Measurements from ENCODE around the gene XPR1.

XPR1 gene

DNA sequence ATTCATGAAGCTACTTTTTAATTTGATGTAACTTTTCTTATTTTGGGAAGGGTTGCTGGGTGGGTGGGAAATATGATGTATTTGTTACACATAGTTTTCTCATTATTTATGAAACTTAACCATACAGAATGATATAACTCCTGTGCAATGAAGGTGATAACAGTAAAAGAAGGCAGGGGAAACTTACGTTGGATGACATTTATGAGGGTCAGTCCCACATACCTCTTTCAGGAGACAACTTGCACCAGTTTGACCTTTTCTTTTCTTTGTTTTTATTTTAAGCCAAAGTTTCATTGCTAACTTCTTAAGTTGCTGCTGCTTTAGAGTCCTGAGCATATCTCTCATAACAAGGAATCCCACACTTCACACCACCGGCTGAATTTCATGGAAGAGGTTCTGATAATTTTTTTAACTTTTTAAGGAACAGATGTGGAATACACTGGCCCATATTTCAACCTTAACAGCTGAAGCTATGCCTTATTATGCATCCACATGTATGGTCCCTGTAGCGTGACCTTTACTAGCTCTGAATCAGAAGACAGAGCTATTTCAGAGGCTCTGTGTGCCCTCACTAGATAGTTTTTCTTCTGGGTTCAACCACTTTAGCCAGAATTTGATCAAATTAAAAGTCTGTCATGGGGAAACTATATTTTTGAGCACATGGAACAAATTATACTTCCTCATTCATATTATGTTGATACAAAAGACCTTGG, 252.9 kb downstream of the XPR1 start:
- H3K4me3 ChIP-seq (ENCODE audit: low read depth, low read length) = no peak overlapping the region
- no peak for DNase-seq (ENCODE audit: low read depth)
- TF ChIP-seq MYC (IDR thresholded peaks at IDR 0.05; ENCODE audit: low read depth, low read length) = no peak
- TF ChIP-seq, protein P1, sequence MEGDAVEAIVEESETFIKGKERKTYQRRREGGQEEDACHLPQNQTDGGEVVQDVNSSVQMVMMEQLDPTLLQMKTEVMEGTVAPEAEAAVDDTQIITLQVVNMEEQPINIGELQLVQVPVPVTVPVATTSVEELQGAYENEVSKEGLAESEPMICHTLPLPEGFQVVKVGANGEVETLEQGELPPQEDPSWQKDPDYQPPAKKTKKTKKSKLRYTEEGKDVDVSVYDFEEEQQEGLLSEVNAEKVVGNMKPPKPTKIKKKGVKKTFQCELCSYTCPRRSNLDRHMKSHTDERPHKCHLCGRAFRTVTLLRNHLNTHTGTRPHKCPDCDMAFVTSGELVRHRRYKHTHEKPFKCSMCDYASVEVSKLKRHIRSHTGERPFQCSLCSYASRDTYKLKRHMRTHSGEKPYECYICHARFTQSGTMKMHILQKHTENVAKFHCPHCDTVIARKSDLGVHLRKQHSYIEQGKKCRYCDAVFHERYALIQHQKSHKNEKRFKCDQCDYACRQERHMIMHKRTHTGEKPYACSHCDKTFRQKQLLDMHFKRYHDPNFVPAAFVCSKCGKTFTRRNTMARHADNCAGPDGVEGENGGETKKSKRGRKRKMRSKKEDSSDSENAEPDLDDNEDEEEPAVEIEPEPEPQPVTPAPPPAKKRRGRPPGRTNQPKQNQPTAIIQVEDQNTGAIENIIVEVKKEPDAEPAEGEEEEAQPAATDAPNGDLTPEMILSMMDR (IDR thresholded peaks at IDR 0.05; ENCODE audit: low read depth, low read length) = no peak
- TF ChIP-seq POLR2A (IDR thresholded peaks at IDR 0.05; ENCODE audit: extremely low read depth, insufficient read length) = no peak
- no peak for TF ChIP-seq MAX (IDR thresholded peaks at IDR 0.05; ENCODE audit: low read depth, low read length)

DNA sequence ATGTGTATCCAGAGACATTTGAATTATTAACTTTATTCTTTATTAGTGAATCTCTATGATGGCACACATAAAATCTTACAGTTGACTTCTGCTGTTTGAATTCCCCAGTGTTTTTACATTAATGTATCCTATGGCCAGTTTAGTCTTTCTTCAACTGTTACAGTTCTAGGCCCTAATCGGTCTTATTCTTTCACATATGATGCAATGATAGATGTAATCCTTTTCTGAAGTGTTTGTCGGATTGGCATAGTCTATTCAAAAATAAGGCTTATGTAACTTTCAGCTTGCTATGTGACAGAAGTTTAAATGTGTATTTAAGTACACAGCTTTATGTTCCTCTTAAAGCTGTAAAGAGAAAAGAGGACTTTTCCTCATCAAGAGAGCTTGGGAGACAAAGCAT, 254.5 kb downstream of the XPR1 start:
- TF ChIP-seq, protein P1 (IDR thresholded peaks at IDR 0.05; ENCODE audit: low read depth, low read length) = no peak
- no peak for TF ChIP-seq MAX (IDR thresholded peaks at IDR 0.05; ENCODE audit: low read depth, low read length)
- TF ChIP-seq POLR2A (IDR thresholded peaks at IDR 0.05; ENCODE audit: extremely low read depth, insufficient read length) = no peak
- no peak overlapping the region for H3K4me3 ChIP-seq (ENCODE audit: low read depth, low read length)
- no peak for DNase-seq (ENCODE audit: low read depth)

DNA sequence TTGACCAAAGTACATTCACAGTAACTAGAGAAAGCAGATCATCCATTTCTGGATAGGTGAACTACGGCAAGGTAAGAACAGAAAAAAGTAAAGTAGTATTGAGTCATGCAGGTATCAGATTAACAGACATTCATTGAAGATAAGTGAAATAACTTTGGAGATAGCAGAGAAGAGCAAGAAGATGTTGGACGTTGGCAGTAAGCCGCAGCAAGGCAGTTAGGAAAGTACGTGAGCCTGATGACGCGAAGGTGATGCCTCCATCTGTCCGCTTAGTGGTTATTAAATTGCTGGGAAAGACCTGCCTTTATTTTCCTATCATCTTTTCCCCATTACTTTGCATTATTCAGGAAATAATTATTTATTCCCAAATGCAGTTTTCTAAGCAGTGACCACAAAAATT, 256.0 kb downstream of the XPR1 start:
- no peak overlapping the region for H3K4me3 ChIP-seq (ENCODE audit: low read depth, low read length)
- TF ChIP-seq MAX (IDR thresholded peaks at IDR 0.05; ENCODE audit: low read depth, low read length) = no peak
- TF ChIP-seq, protein P1 (IDR thresholded peaks at IDR 0.05; ENCODE audit: low read depth, low read length) = no peak
- no peak for TF ChIP-seq MYC (IDR thresholded peaks at IDR 0.05; ENCODE audit: low read depth, low read length)
- no peak for TF ChIP-seq POLR2A (IDR thresholded peaks at IDR 0.05; ENCODE audit: extremely low read depth, insufficient read length)
- DNase-seq (ENCODE audit: low read depth) = no peak

GRCh38 chr1:180888870-180889269, 257.0 kb downstream of the XPR1 start:
- TF ChIP-seq, protein P1 (IDR thresholded peaks at IDR 0.05; ENCODE audit: low read depth, low read length) = no peak
- DNase-seq (ENCODE audit: low read depth) = no peak
- no peak overlapping the region for H3K4me3 ChIP-seq (ENCODE audit: low read depth, low read length)

DNA sequence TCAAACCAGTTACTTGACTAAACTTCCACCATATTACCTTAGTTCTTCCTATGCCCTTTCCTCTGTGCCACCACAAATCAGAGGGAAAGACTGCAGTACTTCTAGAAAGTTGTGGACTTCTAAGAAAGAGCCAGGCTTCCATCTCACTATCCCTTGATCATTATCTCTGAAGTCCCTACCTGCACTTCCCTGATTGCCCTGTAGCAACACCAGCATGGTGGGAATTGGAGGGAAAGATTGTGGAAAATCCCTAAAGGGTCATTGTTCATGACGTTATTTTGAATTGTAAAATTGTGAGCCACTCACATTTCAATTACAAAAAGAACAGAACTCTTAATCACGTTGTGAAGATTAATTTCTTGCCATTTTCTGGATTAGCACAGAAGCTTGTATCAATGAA, 257.5 kb downstream of the XPR1 start:
- TF ChIP-seq MAX (IDR thresholded peaks at IDR 0.05; ENCODE audit: low read depth, low read length) = no peak
- TF ChIP-seq POLR2A (IDR thresholded peaks at IDR 0.05; ENCODE audit: extremely low read depth, insufficient read length) = no peak
- no peak for TF ChIP-seq MYC (IDR thresholded peaks at IDR 0.05; ENCODE audit: low read depth, low read length)
- TF ChIP-seq, protein P1 (IDR thresholded peaks at IDR 0.05; ENCODE audit: low read depth, low read length) = no peak
- no peak for DNase-seq (ENCODE audit: low read depth)
- no peak overlapping the region for H3K4me3 ChIP-seq (ENCODE audit: low read depth, low read length)

GRCh38 chr1:180892272-180892671, 260.4 kb downstream of the XPR1 start:
- TF ChIP-seq, protein P1 (IDR thresholded peaks at IDR 0.05; ENCODE audit: low read depth, low read length) = no peak
- TF ChIP-seq MAX (IDR thresholded peaks at IDR 0.05; ENCODE audit: low read depth, low read length) = no peak
- TF ChIP-seq POLR2A (IDR thresholded peaks at IDR 0.05; ENCODE audit: extremely low read depth, insufficient read length) = no peak
- TF ChIP-seq MYC (IDR thresholded peaks at IDR 0.05; ENCODE audit: low read depth, low read length) = no peak
- DNase-seq (ENCODE audit: low read depth) = no peak
- no peak overlapping the region for H3K4me3 ChIP-seq (ENCODE audit: low read depth, low read length)
